ENCODE results near the gene CNTN5.

Gene CNTN5

GRCh38 chr11:99351624-99352023 is 330.9 kb downstream of the CNTN5 start:
- no peak overlapping the region for H3K23ac ChIP-seq (ENCODE audit: low read length)
- H3K27me3 ChIP-seq (ENCODE audit: insufficient read depth, low read length): no peaks in the 10 kb centered on the region
- no peak overlapping the region for H4K8ac ChIP-seq (ENCODE audit: low read depth, low read length)
- no peaks in the 10 kb centered on the region for H3K36me3 ChIP-seq (ENCODE audit: control insufficient read depth in 1 of 2, insufficient read depth in 2 of 2, low read length in 2 of 2)
- no peak overlapping the region for H3K14ac ChIP-seq (ENCODE audit: low read length)
- H3K18ac ChIP-seq (ENCODE audit: low read length): no peak overlapping the region
- H2BK5ac ChIP-seq (ENCODE audit: low read depth, low read length, poor library complexity): no peak overlapping the region
- H3K4ac ChIP-seq (ENCODE audit: low read depth, low read length): no peak overlapping the region
- H2AFZ ChIP-seq (ENCODE audit: insufficient read depth, low read length, poor library complexity): no peak overlapping the region
- no peak overlapping the region for H3K9ac ChIP-seq (ENCODE audit: low read length)
- no peaks in the 10 kb centered on the region for H3K4me1 ChIP-seq (ENCODE audit: control insufficient read depth in 1 of 2, insufficient read depth in 2 of 2, low read length in 2 of 2)
- no peak overlapping the region for H3K4me2 ChIP-seq (ENCODE audit: low read length)
- no peaks in the 10 kb centered on the region for H3K9me3 ChIP-seq (ENCODE audit: insufficient read depth, low read depth, low read length)
- no peak overlapping the region for H3K4me3 ChIP-seq (ENCODE audit: low read depth, low read length)
- H3K27ac ChIP-seq (ENCODE audit: low read depth, low read length): no peak overlapping the region
- no peak overlapping the region for H4K91ac ChIP-seq (ENCODE audit: low read depth, low read length)
- no peak overlapping the region for H4K12ac ChIP-seq (ENCODE audit: low read depth, low read length)
- no peaks in the 10 kb centered on the region for H3K79me2 ChIP-seq (ENCODE audit: control insufficient read depth, insufficient read depth, low read length, poor library complexity)
- H2AK5ac ChIP-seq (ENCODE audit: low read length): no peak overlapping the region
- no peak for DNase-seq
- H3K79me1 ChIP-seq (ENCODE audit: low read length): no peaks in the 10 kb centered on the region
- WGBS (ENCODE audit: extremely low coverage, insufficient coverage, insufficient read length): no CpG with 5 or more reads among the region's 1 CpG
- H2BK120ac ChIP-seq (ENCODE audit: insufficient read depth, low read length, poor library complexity): no peak overlapping the region
- H2BK12ac ChIP-seq (ENCODE audit: low read length): no peak overlapping the region

DNA sequence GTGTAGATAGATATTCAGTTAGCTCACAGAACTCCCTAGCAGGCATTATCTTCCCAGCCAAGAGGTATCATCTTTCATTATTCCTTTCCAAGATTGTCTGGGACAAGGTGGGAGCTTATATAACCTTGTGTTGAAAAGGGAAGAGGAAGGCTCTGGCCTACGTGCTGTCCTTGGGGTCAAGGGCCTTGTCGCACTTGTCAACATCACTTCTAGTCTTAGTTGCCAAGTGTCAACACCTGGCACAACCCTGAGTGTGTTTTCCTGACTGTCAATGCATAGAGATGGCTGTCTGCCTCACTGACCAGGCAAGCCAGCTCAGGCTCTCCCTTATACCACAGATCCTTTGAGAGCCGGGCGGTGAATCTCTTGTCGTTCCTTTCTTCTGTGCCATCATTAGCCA is 331.9 kb downstream of the CNTN5 start:
- no peak overlapping the region for H4K12ac ChIP-seq (ENCODE audit: low read depth, low read length)
- H3K36me3 ChIP-seq (ENCODE audit: control insufficient read depth in 1 of 2, insufficient read depth in 2 of 2, low read length in 2 of 2): no peaks in the 10 kb centered on the region
- no CpG with 5 or more reads among the region's 5 CpGs for WGBS (ENCODE audit: extremely low coverage, insufficient coverage, insufficient read length)
- no peak overlapping the region for H2BK5ac ChIP-seq (ENCODE audit: low read depth, low read length, poor library complexity)
- H2BK12ac ChIP-seq (ENCODE audit: low read length): no peak overlapping the region
- no peaks in the 10 kb centered on the region for H3K79me2 ChIP-seq (ENCODE audit: control insufficient read depth, insufficient read depth, low read length, poor library complexity)
- H3K4ac ChIP-seq (ENCODE audit: low read depth, low read length): no peak overlapping the region
- H3K4me3 ChIP-seq (ENCODE audit: low read depth, low read length): no peak overlapping the region
- H3K4me2 ChIP-seq (ENCODE audit: low read length): no peak overlapping the region
- no peak overlapping the region for H2AFZ ChIP-seq (ENCODE audit: insufficient read depth, low read length, poor library complexity)
- no peak overlapping the region for H3K27ac ChIP-seq (ENCODE audit: low read depth, low read length)
- H3K14ac ChIP-seq (ENCODE audit: low read length): no peak overlapping the region
- H3K79me1 ChIP-seq (ENCODE audit: low read length): no peaks in the 10 kb centered on the region
- H3K23ac ChIP-seq (ENCODE audit: low read length): no peak overlapping the region
- no peak overlapping the region for H3K9ac ChIP-seq (ENCODE audit: low read length)
- no peak overlapping the region for H4K91ac ChIP-seq (ENCODE audit: low read depth, low read length)
- no peaks in the 10 kb centered on the region for H3K4me1 ChIP-seq (ENCODE audit: control insufficient read depth in 1 of 2, insufficient read depth in 2 of 2, low read length in 2 of 2)
- no peak overlapping the region for H2BK120ac ChIP-seq (ENCODE audit: insufficient read depth, low read length, poor library complexity)
- H3K9me3 ChIP-seq (ENCODE audit: insufficient read depth, low read depth, low read length): no peaks in the 10 kb centered on the region
- no peak overlapping the region for H4K8ac ChIP-seq (ENCODE audit: low read depth, low read length)
- no peaks in the 10 kb centered on the region for H3K27me3 ChIP-seq (ENCODE audit: insufficient read depth, low read length)
- no peak overlapping the region for H3K18ac ChIP-seq (ENCODE audit: low read length)
- no peak for DNase-seq
- H2AK5ac ChIP-seq (ENCODE audit: low read length): no peak overlapping the region

GRCh38 chr11:99366546-99366945 is 345.8 kb downstream of the CNTN5 start:
- Histone ChIP-seq H4K8ac (ENCODE audit: low read depth, low read length) (no peak overlapping the region), H2AFZ (ENCODE audit: insufficient read depth, low read length, poor library complexity) (no peak overlapping the region), H3K18ac (ENCODE audit: low read length) (no peak overlapping the region), H3K27me3 (ENCODE audit: insufficient read depth, low read length) (no peaks in the 10 kb centered on the region), H4K91ac (ENCODE audit: low read depth, low read length) (no peak overlapping the region), H3K79me2 (ENCODE audit: control insufficient read depth, insufficient read depth, low read length, poor library complexity) (no peaks in the 10 kb centered on the region), H3K4ac (ENCODE audit: low read depth, low read length) (no peak overlapping the region), H3K9ac (ENCODE audit: low read length) (no peak overlapping the region), H3K79me1 (ENCODE audit: low read length) (no peaks in the 10 kb centered on the region), H3K4me1 (ENCODE audit: control insufficient read depth in 1 of 2, insufficient read depth in 2 of 2, low read length in 2 of 2) (no peaks in the 10 kb centered on the region), H2AK5ac (ENCODE audit: low read length) (no peak overlapping the region), H3K4me2 (ENCODE audit: low read length) (no peak overlapping the region), H3K36me3 (ENCODE audit: control insufficient read depth in 1 of 2, insufficient read depth in 2 of 2, low read length in 2 of 2) (no peaks in the 10 kb centered on the region), H3K4me3 (ENCODE audit: low read depth, low read length) (no peak overlapping the region), H2BK120ac (ENCODE audit: insufficient read depth, low read length, poor library complexity) (no peak overlapping the region), H2BK12ac (ENCODE audit: low read length) (no peak overlapping the region), H3K14ac (ENCODE audit: low read length) (no peak overlapping the region), H4K12ac (ENCODE audit: low read depth, low read length) (no peak overlapping the region), H3K9me3 (ENCODE audit: insufficient read depth, low read depth, low read length) (no peaks in the 10 kb centered on the region), H3K27ac (ENCODE audit: low read depth, low read length) (no peak overlapping the region), H2BK5ac (ENCODE audit: low read depth, low read length, poor library complexity) (no peak overlapping the region), H3K23ac (ENCODE audit: low read length) (no peak overlapping the region)
- no peak for DNase-seq
- no CpG with 5 or more reads among the region's 7 CpGs for WGBS (ENCODE audit: extremely low coverage, insufficient coverage, insufficient read length)

GRCh38 chr11:99368583-99368982 is 347.8 kb downstream of the CNTN5 start:
- H3K79me1 ChIP-seq (ENCODE audit: low read length): no peaks in the 10 kb centered on the region
- H2AK5ac ChIP-seq (ENCODE audit: low read length): no peak overlapping the region
- H3K4me2 ChIP-seq (ENCODE audit: low read length): no peak overlapping the region
- no peak overlapping the region for H2BK5ac ChIP-seq (ENCODE audit: low read depth, low read length, poor library complexity)
- no peak overlapping the region for H4K8ac ChIP-seq (ENCODE audit: low read depth, low read length)
- H3K4me1 ChIP-seq (ENCODE audit: control insufficient read depth in 1 of 2, insufficient read depth in 2 of 2, low read length in 2 of 2): no peaks in the 10 kb centered on the region
- no peak overlapping the region for H4K12ac ChIP-seq (ENCODE audit: low read depth, low read length)
- no peak overlapping the region for H2BK120ac ChIP-seq (ENCODE audit: insufficient read depth, low read length, poor library complexity)
- no peaks in the 10 kb centered on the region for H3K9me3 ChIP-seq (ENCODE audit: insufficient read depth, low read depth, low read length)
- H3K4ac ChIP-seq (ENCODE audit: low read depth, low read length): no peak overlapping the region
- no peak overlapping the region for H3K23ac ChIP-seq (ENCODE audit: low read length)
- H3K9ac ChIP-seq (ENCODE audit: low read length): no peak overlapping the region
- H2AFZ ChIP-seq (ENCODE audit: insufficient read depth, low read length, poor library complexity): no peak overlapping the region
- peak in 1 of 2 donors; percentile 43 for DNase-seq
- H3K27me3 ChIP-seq (ENCODE audit: insufficient read depth, low read length): no peaks in the 10 kb centered on the region
- no peak overlapping the region for H3K4me3 ChIP-seq (ENCODE audit: low read depth, low read length)
- H3K27ac ChIP-seq (ENCODE audit: low read depth, low read length): no peak overlapping the region
- H3K18ac ChIP-seq (ENCODE audit: low read length): no peak overlapping the region
- no CpG with 5 or more reads among the region's 5 CpGs for whole genome bisulfite sequencing (ENCODE audit: extremely low coverage, insufficient coverage, insufficient read length)
- H4K91ac ChIP-seq (ENCODE audit: low read depth, low read length): no peak overlapping the region
- no peak overlapping the region for H3K14ac ChIP-seq (ENCODE audit: low read length)
- no peaks in the 10 kb centered on the region for H3K36me3 ChIP-seq (ENCODE audit: control insufficient read depth in 1 of 2, insufficient read depth in 2 of 2, low read length in 2 of 2)
- no peak overlapping the region for H2BK12ac ChIP-seq (ENCODE audit: low read length)
- H3K79me2 ChIP-seq (ENCODE audit: control insufficient read depth, insufficient read depth, low read length, poor library complexity): no peaks in the 10 kb centered on the region
